Measurements from ENCODE around the gene IL3.

- TF ChIP-seq CTCF (conservative IDR thresholded peaks at IDR 0.05; ENCODE audit: low read length) = no peak
- no peak for TF ChIP-seq EZH2phosphoT487 (IDR thresholded peaks at IDR 0.05; ENCODE audit: borderline replicate concordance, low read depth, low read length)
These were observed 4.4 kb upstream of the IL3 start for GRCh38 chr5:132055808-132056609.

Data from OCI-LY7 (cell line).